ENCODE measurements around the gene IFRD2.

The IFRD2 gene

GRCh38 chr3:50302095-50303012, 10.1 kb upstream of the IFRD2 start:
- no peak for DNase-seq (ENCODE audit: low read depth)

- DNase-seq (ENCODE audit: low read depth), result no peak
Observed at GRCh38 chr3:50300681-50301254, 8.5 kb upstream of the IFRD2 start.

- peak; percentile 64 for DNase-seq (ENCODE audit: low read depth)
Observed at GRCh38 chr3:50299929-50300680, 7.9 kb upstream of the IFRD2 start.

GRCh38 chr3:50299638-50299928, 7.4 kb upstream of the IFRD2 start:
- no peak for DNase-seq (ENCODE audit: low read depth)

GRCh38 chr3:50298836-50299637, 6.8 kb upstream of the IFRD2 start, which contains the start of the genes HYAL3 and NAA80:
HYAL3 (minus strand) TSS chr3:50299405; CDS start chr3:50295602, 3,803 bp downstream.
NAA80 (minus strand) TSS chr3:50299405; CDS start chr3:50297463, 1,942 bp downstream.
- DNase-seq (ENCODE audit: low read depth), result peak; percentile 100

GRCh38 chr3:50297896-50298725, 5.9 kb upstream of the IFRD2 start:
- no peak for DNase-seq (ENCODE audit: low read depth)

GRCh38 chr3:50297384-50297775, 5.2 kb upstream of the IFRD2 start:
- no peak for DNase-seq (ENCODE audit: low read depth)

GRCh38 chr3:50296721-50297383, 4.6 kb upstream of the IFRD2 start:
- no peak for DNase-seq (ENCODE audit: low read depth)

GRCh38 chr3:50295553-50296431, 3.6 kb upstream of the IFRD2 start:
- no peak for DNase-seq (ENCODE audit: low read depth)

GRCh38 chr3:50294492-50295403, 2.5 kb upstream of the IFRD2 start:
- DNase-seq (ENCODE audit: low read depth), result no peak

GRCh38 chr3:50294089-50294488, 1.9 kb upstream of the IFRD2 start:
- no peak for DNase-seq (ENCODE audit: low read depth)

GRCh38 chr3:50293079-50293801, 1.0 kb upstream of the IFRD2 start:
- no peak for DNase-seq (ENCODE audit: low read depth)

- no peak for DNase-seq (ENCODE audit: low read depth)
Observed at GRCh38 chr3:50290161-50290641, 2.0 kb downstream of the IFRD2 start.

GRCh38 chr3:50289130-50289529, 3.1 kb downstream of the IFRD2 start:
- DNase-seq (ENCODE audit: low read depth), result no peak

GRCh38 chr3:50288387-50289007, 3.7 kb downstream of the IFRD2 start:
- no peak for DNase-seq (ENCODE audit: low read depth)

GRCh38 chr3:50287262-50287661, 5.0 kb downstream of the IFRD2 start:
- DNase-seq (ENCODE audit: low read depth), result no peak
